Measurements from ENCODE around the gene STEAP3. TPM values are rescaled to one million over a fixed set of nuclear protein-coding genes. Genes with fewer than 3 reads are reported as not detected.

STEAP3 gene
- total RNA-seq, 2 donors from 2014 or later: 4.4 to 7.9 TPM

- Mint-ChIP-seq H3K9me3 (no peaks in the 10 kb centered on the region), H3K4me1 (peaks cover 7% of the 10 kb centered on the region), H3K36me3 (ENCODE audit: low read depth) (no peaks in the 10 kb centered on the region), H3K27me3 (ENCODE audit: insufficient read depth) (peaks cover 8% of the 10 kb centered on the region), H3K27ac (no peak overlapping the region), H3K4me3 (no peak overlapping the region)
- Histone ChIP-seq H3K9me3 (ENCODE audit: control insufficient read depth, low read length) (no peaks in the 10 kb centered on the region), H3K9ac (ENCODE audit: extremely low read depth, low read length, poor library complexity, severe bottlenecking) (no peak overlapping the region), H3K4me3 (ENCODE audit: low read length) (no peak overlapping the region), H3K27ac (ENCODE audit: low read depth, low read length) (no peak overlapping the region), H3K4me1 (ENCODE audit: control insufficient read depth, insufficient read depth, low read length) (no peaks in the 10 kb centered on the region), H3K27me3 (ENCODE audit: control insufficient read depth, insufficient read depth, low read length, poor library complexity, severe bottlenecking) (no peaks in the 10 kb centered on the region), H3K36me3 (ENCODE audit: control insufficient read depth, insufficient read depth, low read length) (no peaks in the 10 kb centered on the region)
- no peak for TF ChIP-seq CTCF (conservative IDR thresholded peaks at IDR 0.05)
- no peak for DNase-seq
- 78 to 92% methylated on average over 9 to 11 of the region's 11 CpGs for WGBS, 2 experiments (ENCODE audit: insufficient coverage in 1 of 2, insufficient read length in 1 of 2)
Measured at GRCh38 chr2:119289093-119289492, 65.5 kb downstream of the STEAP3 start.

- Mint-ChIP-seq H3K4me3 (no peak overlapping the region), H3K9me3 (no peaks in the 10 kb centered on the region), H3K27ac (no peak overlapping the region), H3K36me3 (ENCODE audit: low read depth) (no peaks in the 10 kb centered on the region), H3K27me3 (ENCODE audit: insufficient read depth) (peaks cover 8% of the 10 kb centered on the region), H3K4me1 (peaks cover 7% of the 10 kb centered on the region)
- no peak overlapping the region for H3K4me3 ChIP-seq (ENCODE audit: low read length)
- no peaks in the 10 kb centered on the region for H3K9me3 ChIP-seq (ENCODE audit: control insufficient read depth, low read length)
- no peak overlapping the region for H3K27ac ChIP-seq (ENCODE audit: low read depth, low read length)
- 95% methylated on average over 6 of the region's 6 CpGs; no CpG with 5 or more reads in 1 of the 2 experiments for WGBS, 2 experiments (ENCODE audit: insufficient coverage in 1 of 2, insufficient read length in 1 of 2)
- H3K27me3 ChIP-seq (ENCODE audit: control insufficient read depth, insufficient read depth, low read length, poor library complexity, severe bottlenecking): no peaks in the 10 kb centered on the region
- no peak for TF ChIP-seq CTCF (conservative IDR thresholded peaks at IDR 0.05)
- no peak overlapping the region for H3K9ac ChIP-seq (ENCODE audit: extremely low read depth, low read length, poor library complexity, severe bottlenecking)
- DNase-seq: no peak
- no peaks in the 10 kb centered on the region for H3K36me3 ChIP-seq (ENCODE audit: control insufficient read depth, insufficient read depth, low read length)
- H3K4me1 ChIP-seq (ENCODE audit: control insufficient read depth, insufficient read depth, low read length): no peaks in the 10 kb centered on the region
Measured at GRCh38 chr2:119289642-119290041, 66.0 kb downstream of the STEAP3 start.

- no peak overlapping the region for H3K4me3 ChIP-seq (ENCODE audit: low read length)
- H3K36me3 ChIP-seq (ENCODE audit: control insufficient read depth, insufficient read depth, low read length): no peaks in the 10 kb centered on the region
- peak; percentile 98 for TF ChIP-seq CTCF (conservative IDR thresholded peaks at IDR 0.05)
- no peak overlapping the region for H3K9ac ChIP-seq (ENCODE audit: extremely low read depth, low read length, poor library complexity, severe bottlenecking)
- no peaks in the 10 kb centered on the region for H3K27me3 ChIP-seq (ENCODE audit: control insufficient read depth, insufficient read depth, low read length, poor library complexity, severe bottlenecking)
- 36 to 42% methylated on average over 9 to 15 of the region's 15 CpGs for WGBS, 2 experiments (ENCODE audit: insufficient coverage in 1 of 2, insufficient read length in 1 of 2)
- no peak overlapping the region for H3K27ac Mint-ChIP-seq
- no peaks in the 10 kb centered on the region for H3K9me3 ChIP-seq (ENCODE audit: control insufficient read depth, low read length)
- no peaks in the 10 kb centered on the region for H3K9me3 Mint-ChIP-seq
- H3K27me3 Mint-ChIP-seq (ENCODE audit: insufficient read depth): peaks cover 8% of the 10 kb centered on the region
- H3K4me1 ChIP-seq (ENCODE audit: control insufficient read depth, insufficient read depth, low read length): no peaks in the 10 kb centered on the region
- no peak overlapping the region for H3K27ac ChIP-seq (ENCODE audit: low read depth, low read length)
- H3K36me3 Mint-ChIP-seq (ENCODE audit: low read depth): no peaks in the 10 kb centered on the region
- peaks cover 7% of the 10 kb centered on the region for H3K4me1 Mint-ChIP-seq
- peak; percentile 98 for DNase-seq
- H3K4me3 Mint-ChIP-seq: no peak overlapping the region
Measured at GRCh38 chr2:119290859-119291587, 67.4 kb downstream of the STEAP3 start.
